NCI-H2107 (cell line): ENCODE results near the gene TNFRSF25.

Source experiments
- DNase-seq: peaks from one replicate; lab custom pipeline; 2025; lab: John Stamatoyannopoulos, UW

Gene TNFRSF25

GRCh38 chr1:6418668-6419396 lies 47.1 kb downstream of the TNFRSF25 start:
- DNase-seq: no peak

GRCh38 chr1:6417961-6418667 lies 47.9 kb downstream of the TNFRSF25 start:
- no peak for DNase-seq

- no peak for DNase-seq
Measured at GRCh38 chr1:6416906-6417305, 49.1 kb downstream of the TNFRSF25 start.

- DNase-seq: no peak
Measured at GRCh38 chr1:6416295-6416656, 49.7 kb downstream of the TNFRSF25 start.

- no peak for DNase-seq
Measured at GRCh38 chr1:6414881-6415626, 50.9 kb downstream of the TNFRSF25 start.

GRCh38 chr1:6414443-6414844 lies 51.5 kb downstream of the TNFRSF25 start:
- no peak for DNase-seq

GRCh38 chr1:6412896-6413295 lies 53.1 kb downstream of the TNFRSF25 start:
- DNase-seq: no peak
